Effector CD8-positive, alpha-beta T cell (primary cell): ENCODE measurements around the gene SPATS2L.

Experiments used
- DNase-seq: peaks from one replicate; lab custom pipeline; 2025; lab: John Stamatoyannopoulos, UW

The SPATS2L gene

GRCh38 chr2:200408428-200409316 is 102.2 kb downstream of the SPATS2L start:
- DNase-seq = no peak

DNA sequence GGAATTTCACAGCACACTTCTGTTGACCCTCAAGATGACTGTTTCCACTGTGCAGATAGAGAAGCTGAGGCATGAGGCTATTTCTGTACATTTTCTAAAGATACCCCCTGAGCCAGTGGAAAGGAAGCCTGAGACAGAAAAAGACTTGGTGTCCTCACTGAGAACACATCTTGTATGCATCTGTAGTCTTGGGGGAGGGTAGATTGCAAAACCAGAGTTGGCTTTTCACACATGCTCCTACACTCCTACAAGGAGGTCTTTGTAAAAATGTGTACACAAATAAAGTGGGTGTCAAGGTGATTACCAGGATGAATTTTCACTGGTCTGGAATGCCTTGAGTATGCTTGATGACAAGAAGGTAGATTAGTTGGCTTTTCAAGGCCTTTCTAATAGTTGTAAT is 105.3 kb downstream of the SPATS2L start:
- no peak for DNase-seq

DNA sequence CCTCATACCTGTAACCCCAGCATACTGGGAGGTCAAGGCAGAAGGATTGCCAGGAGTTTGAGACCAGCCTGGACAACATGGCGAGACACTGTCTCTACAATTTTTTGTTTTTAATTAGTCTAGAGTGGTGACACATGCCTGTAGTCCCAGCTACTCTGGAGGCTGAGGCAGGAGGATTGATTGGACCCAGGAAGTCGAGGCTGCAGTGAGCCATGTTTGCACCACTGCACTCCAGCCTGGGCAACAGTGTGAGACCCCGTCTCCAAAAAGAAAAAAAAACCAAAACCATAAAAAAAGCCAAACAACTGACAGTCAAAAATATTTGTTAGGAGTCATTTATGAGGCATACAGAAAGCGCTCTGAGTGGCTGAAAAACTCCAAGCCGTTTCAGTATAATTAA is 107.9 kb downstream of the SPATS2L start:
- DNase-seq = no peak

GRCh38 chr2:200415455-200415854 is 109.0 kb downstream of the SPATS2L start:
- DNase-seq = no peak

DNA sequence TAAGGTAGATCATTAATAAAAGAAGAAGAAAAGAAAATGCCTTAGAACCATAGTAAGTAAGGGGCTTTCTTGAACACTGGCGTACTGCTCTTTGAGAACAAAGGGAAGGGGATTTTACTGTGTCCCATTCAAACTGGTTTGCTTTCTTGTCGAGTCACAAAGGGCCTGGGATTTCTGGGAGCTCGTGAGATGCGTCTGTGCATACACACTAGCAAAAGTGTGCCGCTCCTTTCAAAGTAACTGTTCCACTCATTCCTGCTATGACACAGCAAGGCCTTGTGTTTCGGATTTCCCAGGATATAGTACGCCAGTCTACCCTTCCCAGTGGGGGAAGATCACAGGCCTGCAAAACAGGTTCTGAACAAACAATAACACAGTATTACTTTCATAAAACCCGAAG is 110.4 kb downstream of the SPATS2L start:
- DNase-seq = no peak

DNA sequence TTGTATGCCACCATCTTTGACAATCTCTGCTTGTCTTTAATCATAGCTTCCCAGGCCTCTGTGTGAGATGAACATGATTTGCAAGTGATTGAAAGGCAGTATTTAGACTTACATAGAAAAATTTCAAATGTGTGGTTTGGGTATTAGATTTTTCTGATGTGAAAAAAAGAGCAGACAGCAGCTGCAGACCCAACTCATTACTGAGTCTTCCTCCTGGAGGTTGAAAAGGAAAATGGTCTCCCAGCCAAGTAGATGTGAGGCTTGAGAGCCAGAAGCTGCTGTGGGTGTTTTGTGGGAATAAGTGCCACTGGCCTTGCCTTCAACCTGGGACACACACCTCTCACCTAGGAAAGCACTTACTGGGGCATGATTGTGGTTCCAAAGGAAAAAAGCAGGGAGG is 110.9 kb downstream of the SPATS2L start:
- no peak for DNase-seq

GRCh38 chr2:200418399-200418798 is 111.9 kb downstream of the SPATS2L start:
- no peak for DNase-seq

DNA sequence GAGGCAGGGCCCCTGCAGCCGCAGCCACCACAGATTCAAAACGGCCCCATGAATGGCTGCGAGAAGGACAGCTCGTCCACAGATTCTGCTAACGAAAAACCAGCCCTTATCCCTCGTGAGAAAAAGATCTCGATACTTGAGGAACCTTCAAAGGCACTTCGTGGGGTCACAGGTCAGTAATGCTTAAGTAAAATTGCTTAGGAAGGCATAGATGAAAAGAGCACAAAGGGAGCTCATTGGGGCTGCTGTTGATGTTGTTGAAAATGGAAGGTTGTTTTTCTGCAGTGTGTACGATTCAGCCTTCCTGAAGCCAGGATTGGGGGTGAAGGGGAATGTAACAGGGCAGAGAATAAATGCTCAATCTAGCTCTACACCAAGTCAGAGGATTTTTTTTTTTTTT is 112.8 kb downstream of the SPATS2L start:
- DNase-seq = no peak

GRCh38 chr2:200421270-200421669 is 114.8 kb downstream of the SPATS2L start:
- DNase-seq = no peak

DNA sequence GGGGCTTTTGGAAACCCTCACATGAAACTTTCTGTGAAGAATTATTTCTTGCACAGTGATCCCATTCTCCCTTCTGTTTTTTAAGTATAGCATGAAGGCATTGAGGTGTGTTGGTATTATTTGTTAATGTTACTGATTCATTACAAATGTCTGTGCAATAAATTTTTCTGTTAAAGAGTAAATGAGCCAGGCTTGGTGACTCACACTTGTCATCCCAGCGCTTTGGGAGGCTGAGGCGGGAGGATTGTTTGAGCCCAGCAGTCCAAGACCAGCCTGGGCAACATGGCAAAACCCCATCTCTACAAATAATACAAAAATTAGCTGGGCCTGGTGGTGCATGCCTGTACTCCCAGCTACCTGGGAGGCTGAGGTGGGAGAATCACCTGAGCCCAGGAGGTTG is 115.6 kb downstream of the SPATS2L start:
- DNase-seq = no peak

DNA sequence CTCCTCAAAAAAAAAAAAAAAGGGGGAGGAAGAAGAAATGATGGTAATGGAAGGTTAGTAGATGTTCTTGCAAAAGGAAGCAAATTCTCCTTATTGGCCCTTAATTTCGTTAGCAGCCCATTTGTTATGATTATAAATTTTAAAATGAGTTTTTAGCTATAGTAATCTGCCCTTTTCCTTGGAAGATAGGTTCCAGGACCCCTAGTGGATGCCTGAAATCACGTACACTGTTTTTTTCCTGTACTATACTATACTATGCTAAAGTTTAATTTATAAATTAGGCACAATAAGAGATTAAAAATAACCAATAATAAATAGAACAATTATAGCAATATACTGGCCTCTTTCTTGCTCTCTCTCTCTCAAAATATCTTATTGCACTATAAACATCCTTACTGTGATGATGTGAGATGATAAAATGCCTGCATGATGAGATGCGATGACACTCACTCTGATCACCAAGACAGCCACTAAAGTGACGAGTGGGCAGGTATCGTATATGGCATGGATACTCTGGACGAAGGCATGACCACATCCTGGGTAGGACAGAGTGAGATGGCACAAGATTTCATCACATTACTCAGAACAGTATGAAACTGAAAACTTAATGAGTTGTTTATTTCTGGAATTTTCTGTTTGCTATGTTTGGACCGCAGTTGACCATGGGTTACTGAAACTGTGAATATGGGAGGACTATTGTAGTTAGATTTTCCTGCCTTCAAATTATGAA is 116.2 kb downstream of the SPATS2L start:
- DNase-seq = no peak

GRCh38 chr2:200423541-200423940 is 117.0 kb downstream of the SPATS2L start:
- no peak for DNase-seq

- no peak for DNase-seq
Measured at GRCh38 chr2:200425026-200425821, 118.7 kb downstream of the SPATS2L start.

- DNase-seq = no peak
Measured at GRCh38 chr2:200426754-200427153, 120.3 kb downstream of the SPATS2L start.

DNA sequence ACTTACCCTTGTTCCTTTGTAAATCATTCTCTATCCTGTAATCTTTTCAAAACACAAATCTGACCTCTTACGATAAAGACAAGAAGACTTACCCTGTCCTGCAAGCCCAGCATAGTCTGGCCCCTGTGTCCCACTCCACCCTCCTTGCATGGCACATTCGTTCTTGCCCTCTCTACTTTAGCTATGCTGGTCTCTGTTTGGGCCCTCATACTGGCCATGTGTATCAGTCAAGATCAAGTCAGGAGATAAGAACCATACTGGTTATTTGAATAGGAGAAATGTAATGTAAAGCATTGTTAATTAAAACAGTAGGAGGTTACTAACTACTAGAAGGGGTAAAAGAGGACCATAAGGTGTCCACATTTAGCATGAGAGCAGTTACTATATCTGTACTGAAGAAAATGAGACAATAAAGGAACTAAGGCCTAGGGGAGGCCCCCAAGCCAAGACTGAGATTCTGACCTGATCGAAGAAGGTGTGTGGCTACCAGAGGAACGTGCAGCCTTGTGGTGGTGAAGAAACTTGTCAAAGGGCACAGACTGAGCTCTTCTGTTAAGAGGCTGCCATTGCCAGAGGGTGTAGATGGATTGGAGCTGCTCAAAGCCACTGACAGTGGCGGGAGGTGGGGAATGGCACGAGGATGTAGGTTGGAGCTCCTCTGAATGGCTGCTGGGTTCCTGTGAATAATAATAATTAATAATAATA is 122.6 kb downstream of the SPATS2L start:
- no peak for DNase-seq

- DNase-seq = no peak
Measured at GRCh38 chr2:200430017-200430416, 123.5 kb downstream of the SPATS2L start.

- DNase-seq = no peak
Measured at GRCh38 chr2:200431996-200432705, 125.7 kb downstream of the SPATS2L start.

GRCh38 chr2:200435379-200435778 is 128.9 kb downstream of the SPATS2L start:
- no peak for DNase-seq

GRCh38 chr2:200438251-200438650 is 131.8 kb downstream of the SPATS2L start:
- no peak for DNase-seq

GRCh38 chr2:200438846-200439245 is 132.4 kb downstream of the SPATS2L start:
- DNase-seq = no peak

DNA sequence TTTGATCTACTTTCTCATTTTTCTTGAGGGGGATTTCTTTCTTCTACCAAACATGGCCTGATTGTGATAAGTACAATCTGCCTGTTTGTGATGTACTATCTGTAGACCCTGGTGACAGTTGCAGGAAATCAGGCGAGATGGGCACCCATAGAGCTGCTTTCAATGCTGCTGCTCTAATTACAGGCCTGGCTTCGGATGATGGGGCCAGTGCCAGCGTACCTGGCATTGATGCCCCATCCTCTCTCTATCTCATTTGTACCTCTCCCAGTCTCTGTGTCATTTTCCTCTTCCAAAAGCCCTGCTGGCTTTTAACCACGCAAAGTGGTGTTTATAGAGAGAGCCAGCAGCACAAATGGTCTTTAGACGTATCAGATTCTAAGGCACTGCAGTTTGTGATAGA is 133.5 kb downstream of the SPATS2L start:
- no peak for DNase-seq
